Type B pancreatic cell (in vitro differentiated cells): ENCODE data around the gene VSTM4. TPM values are rescaled to one million over a fixed set of nuclear protein-coding genes. Genes with fewer than 3 reads are reported as not detected.

Experiments
- DNase-seq: peaks from one replicate; pipeline ENCODE4 v3.0.0; 2021; ENCODE audit warnings: mixed read lengths; ENCODE audit not compliant: unreplicated experiment; ENCODE audit errors: extremely low spot score
- H3K27ac Mint-ChIP-seq: 2 replicates; pipeline ENCODE4 v1.8.0; 2021; ENCODE audit warnings: mild to moderate bottlenecking, mixed read lengths
- H3K27me3 Mint-ChIP-seq: 2 replicates; pipeline ENCODE4 v1.8.0; 2021; ENCODE audit warnings: mixed read lengths
- H3K36me3 Mint-ChIP-seq: 2 replicates; pipeline ENCODE4 v1.8.0; 2021; ENCODE audit warnings: mixed read lengths
- H3K4me1 Mint-ChIP-seq: one replicate; pipeline ENCODE4 v1.8.0; 2021; ENCODE audit warnings: mixed read lengths; ENCODE audit not compliant: unreplicated experiment
- H3K4me3 Mint-ChIP-seq: 2 replicates; pipeline ENCODE4 v1.8.0; 2021; ENCODE audit warnings: mild to moderate bottlenecking, mixed read lengths
- H3K9me3 Mint-ChIP-seq: 2 replicates; pipeline ENCODE4 v1.8.0; 2021; ENCODE audit warnings: mixed read lengths
- CTCF ChIP-seq: fragments of 200-600 bp; sonication (generic); conservative IDR thresholded peaks from 2 replicates; pipeline ENCODE4 v1.5.0; 2021; ENCODE audit warnings: antibody characterized with exemption, mild to moderate bottlenecking
- total RNA-seq: library from RNA; stranded (reverse); gene quantifications from 2 replicates; pipeline ENCODE4 v1.2.1, GENCODE V29; 2021; ENCODE audit warnings: low replicate concordance

VSTM4 gene
- total RNA-seq, 1 donor from 2014 or later: 2.6 TPM

DNA sequence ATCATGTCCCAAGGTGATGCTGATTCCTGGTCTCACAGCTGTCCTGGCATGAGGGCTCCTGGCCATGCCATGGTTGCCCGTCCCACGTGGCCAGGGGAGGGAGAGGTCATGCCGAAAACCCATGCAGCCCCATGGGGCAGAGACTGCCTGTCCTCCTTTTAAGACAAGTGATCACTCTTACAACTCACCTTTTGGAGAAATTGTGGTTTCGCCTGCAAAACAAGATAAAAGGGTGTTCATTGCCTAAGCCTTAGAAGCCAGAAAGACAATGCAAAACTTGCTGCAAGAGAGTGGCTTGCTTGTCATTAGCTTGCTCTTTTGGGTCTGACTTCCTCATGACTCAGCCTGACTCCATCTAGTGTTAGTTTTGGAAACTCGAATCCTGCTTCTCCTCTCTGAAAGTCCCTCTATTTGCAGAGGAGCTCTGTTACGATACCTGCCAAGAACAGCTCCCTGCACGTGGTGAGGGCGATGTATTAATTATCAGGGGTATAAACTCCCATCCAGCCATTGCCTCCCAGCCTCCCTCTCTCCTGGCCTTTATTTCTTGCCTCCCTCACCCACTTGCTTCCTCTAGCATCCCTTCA is 46.2 kb upstream of the VSTM4 start:
- peaks cover 56% of the 10 kb centered on the region for H3K27me3 Mint-ChIP-seq
- no peak for DNase-seq

GRCh38 chr10:49160814-49161213 is 45.5 kb upstream of the VSTM4 start:
- no peak overlapping the region for H3K4me3 Mint-ChIP-seq
- DNase-seq: no peak
- no peaks in the 10 kb centered on the region for H3K4me1 Mint-ChIP-seq
- peaks cover 60% of the 10 kb centered on the region for H3K27me3 Mint-ChIP-seq
- no peaks in the 10 kb centered on the region for H3K36me3 Mint-ChIP-seq
- H3K27ac Mint-ChIP-seq: no peak overlapping the region
- no peak for TF ChIP-seq CTCF
- no peaks in the 10 kb centered on the region for H3K9me3 Mint-ChIP-seq

More for the DNA sequence above, 46.2 kb upstream of the VSTM4 start:
- Mint-ChIP-seq H3K4me1 (no peaks in the 10 kb centered on the region), H3K4me3 (no peak overlapping the region), H3K9me3 (no peaks in the 10 kb centered on the region), H3K27ac (no peak overlapping the region), H3K36me3 (no peaks in the 10 kb centered on the region)
- peak; percentile 51 for TF ChIP-seq CTCF

GRCh38 chr10:49160110-49160509 is 44.8 kb upstream of the VSTM4 start:
- TF ChIP-seq CTCF: no peak
- no peaks in the 10 kb centered on the region for H3K36me3 Mint-ChIP-seq
- H3K27me3 Mint-ChIP-seq: peaks cover 67% of the 10 kb centered on the region
- DNase-seq: no peak
- H3K27ac Mint-ChIP-seq: no peak overlapping the region
- no peaks in the 10 kb centered on the region for H3K9me3 Mint-ChIP-seq
- no peak overlapping the region for H3K4me3 Mint-ChIP-seq
- H3K4me1 Mint-ChIP-seq: no peaks in the 10 kb centered on the region

GRCh38 chr10:49158915-49159314 is 43.6 kb upstream of the VSTM4 start:
- Mint-ChIP-seq H3K4me3 (no peak overlapping the region), H3K27ac (no peak overlapping the region), H3K36me3 (no peaks in the 10 kb centered on the region), H3K4me1 (no peaks in the 10 kb centered on the region), H3K27me3 (peaks cover 64% of the 10 kb centered on the region), H3K9me3 (no peaks in the 10 kb centered on the region)
- TF ChIP-seq CTCF: no peak
- no peak for DNase-seq

DNA sequence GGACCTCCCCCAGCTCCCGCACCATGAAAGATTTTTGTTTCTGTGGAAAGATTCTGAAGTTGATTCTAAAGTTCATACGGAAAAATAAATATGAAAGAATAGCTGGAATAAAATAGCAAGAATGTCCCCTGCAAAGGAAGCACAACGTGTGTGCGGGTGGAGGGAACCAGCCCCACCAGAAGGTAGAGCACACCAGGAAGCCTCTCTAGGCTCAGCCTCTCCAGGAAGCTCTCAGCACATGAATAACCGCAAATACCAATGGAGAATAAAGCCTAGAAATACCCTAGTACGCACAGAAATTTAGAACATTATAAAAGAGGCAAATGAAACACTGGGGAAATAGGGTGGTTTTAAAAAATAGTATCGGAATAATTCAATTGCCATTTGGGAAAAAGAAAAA is 43.1 kb upstream of the VSTM4 start:
- H3K9me3 Mint-ChIP-seq: no peaks in the 10 kb centered on the region
- no peaks in the 10 kb centered on the region for H3K36me3 Mint-ChIP-seq
- peaks cover 60% of the 10 kb centered on the region for H3K27me3 Mint-ChIP-seq
- DNase-seq: no peak
- TF ChIP-seq CTCF: no peak
- H3K4me3 Mint-ChIP-seq: no peak overlapping the region
- no peak overlapping the region for H3K27ac Mint-ChIP-seq
- no peaks in the 10 kb centered on the region for H3K4me1 Mint-ChIP-seq

DNA sequence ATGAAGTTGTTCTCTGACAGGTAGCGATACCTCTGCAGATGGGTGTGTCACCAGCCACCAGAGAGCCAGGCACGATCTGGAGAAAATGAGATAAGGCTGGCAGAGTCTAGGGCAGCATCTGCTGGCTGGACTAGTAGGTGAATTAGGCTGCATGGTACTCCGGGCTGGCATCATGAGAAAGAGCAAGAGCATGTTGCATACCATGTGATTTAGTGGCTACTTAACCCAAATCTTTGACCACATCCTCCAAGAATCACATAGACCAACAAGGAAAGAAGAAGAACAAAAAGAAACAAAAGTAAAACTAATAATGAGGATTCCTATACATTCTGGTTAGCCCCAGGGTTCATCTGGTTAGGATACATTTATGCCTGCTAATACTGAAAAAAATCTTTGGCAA is 41.9 kb upstream of the VSTM4 start:
- no peaks in the 10 kb centered on the region for H3K9me3 Mint-ChIP-seq
- DNase-seq: no peak
- H3K27me3 Mint-ChIP-seq: peaks cover 66% of the 10 kb centered on the region
- H3K4me3 Mint-ChIP-seq: no peak overlapping the region
- TF ChIP-seq CTCF: no peak
- H3K27ac Mint-ChIP-seq: no peak overlapping the region
- no peaks in the 10 kb centered on the region for H3K4me1 Mint-ChIP-seq
- H3K36me3 Mint-ChIP-seq: no peaks in the 10 kb centered on the region
